ENCODE measurements around the gene PLAC8. TPM values are rescaled to one million over a fixed set of nuclear protein-coding genes. Genes with fewer than 3 reads are reported as not detected.
A peak's percentile ranks its signal among the peaks of the same experiment; 100 is the strongest.

The PLAC8 gene
- polyA plus RNA-seq, 1 donor (not counting 4 experiments of a cell fraction or from before 2014, with no cell fraction given) = 1.5 TPM

GRCh38 chr4:83110970-83111750 is 3.4 kb downstream of the PLAC8 start:
- Histone ChIP-seq H3K79me2 (ENCODE audit: control insufficient read depth, insufficient read depth, low read length) (no peaks in the 10 kb centered on the region), H3K27me3 (ENCODE audit: control insufficient read depth, extremely low read depth, insufficient read depth, low read length) (no peaks in the 10 kb centered on the region), H3K9me1 (ENCODE audit: control insufficient read depth, extremely low read depth, insufficient read depth, low read length) (no peaks in the 10 kb centered on the region), H3K27ac (ENCODE audit: control insufficient read depth, insufficient read depth, low read length) (peak overlapping the region; percentile 84), H4K20me1 (ENCODE audit: control insufficient read depth, extremely low read depth, insufficient read depth, low read length) (no peaks in the 10 kb centered on the region), H3K9ac (ENCODE audit: control insufficient read depth, extremely low read depth, insufficient read depth, low read length) (no peak overlapping the region), H3K4me3 (ENCODE audit: control insufficient read depth in 2 of 3, extremely low read depth in 1 of 3, insufficient read depth in 2 of 3, low read depth in 1 of 3, low read length in 3 of 3) (no peak overlapping the region), H3K9me3 (ENCODE audit: control insufficient read depth, low read depth, low read length) (no peaks in the 10 kb centered on the region), H3K4me1 (ENCODE audit: control insufficient read depth, extremely low read depth, insufficient read depth, low read length) (peaks cover 25% of the 10 kb centered on the region), H3K36me3 (ENCODE audit: control insufficient read depth in 2 of 2, extremely low read depth in 1 of 2, insufficient read depth in 2 of 2, low read length in 2 of 2) (no peaks in the 10 kb centered on the region), H3K4me2 (ENCODE audit: control insufficient read depth, extremely low read depth, insufficient read depth, low read depth, low read length) (peak overlapping the region; percentile 97), H2AFZ (ENCODE audit: control insufficient read depth, low read length) (no peak overlapping the region)
- FAIRE-seq = no peak
- DNase-seq (ENCODE audit: low read depth, low spot score) = no peak
- TF ChIP-seq EZH2 (IDR thresholded peaks at IDR 0.05; ENCODE audit: low read length) (no peak), CTCF (optimal IDR thresholded peaks at IDR 0.05 in 1 of 3, IDR thresholded peaks at IDR 0.05 in 1 of 3, conservative IDR thresholded peaks at IDR 0.05 in 1 of 3; ENCODE audit: extremely low read depth in 1 of 3, insufficient read depth in 2 of 3, low read length in 3 of 3) (no peak)
- dilution Hi-C loops (cut with MboI; ENCODE audit: extremely low pct_ligation_motif_present, low sequenced_read_pairs) = no loop called here

DNA sequence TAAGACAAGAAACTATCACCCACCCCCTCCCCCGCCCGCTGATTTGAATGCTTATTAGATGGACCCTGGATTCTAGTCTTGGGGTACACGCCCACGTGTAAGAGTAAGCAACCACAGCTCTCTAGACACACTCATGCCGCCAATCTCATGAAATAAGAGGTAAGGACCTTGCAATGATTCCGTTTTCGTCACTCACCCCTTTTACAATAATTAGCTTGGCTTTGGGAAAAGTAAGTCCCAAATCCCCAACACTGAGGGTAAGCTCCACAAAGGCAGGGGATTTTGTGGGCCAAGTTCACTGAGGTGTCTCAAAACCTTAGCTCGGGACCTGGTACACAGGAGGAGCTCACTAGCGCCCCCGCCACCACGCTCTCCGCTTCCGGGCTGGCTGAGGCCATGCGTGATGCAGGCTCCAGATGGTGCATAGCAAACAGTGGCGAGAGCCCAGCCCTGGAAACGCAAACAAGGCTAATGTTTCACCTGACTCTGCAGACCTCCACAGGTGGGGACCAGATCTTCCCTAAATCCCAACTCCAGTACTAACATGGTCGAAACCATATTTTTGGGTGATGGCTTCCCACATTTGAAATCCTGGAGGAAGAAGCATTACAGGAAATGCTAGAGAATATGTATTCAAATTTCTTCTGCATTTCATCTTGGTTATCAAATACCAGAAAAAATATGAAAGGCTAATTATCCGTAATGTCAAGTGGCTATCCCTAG is 4.1 kb downstream of the PLAC8 start:
- TF ChIP-seq CTCF (optimal IDR thresholded peaks at IDR 0.05 in 1 of 3, IDR thresholded peaks at IDR 0.05 in 1 of 3, conservative IDR thresholded peaks at IDR 0.05 in 1 of 3; ENCODE audit: extremely low read depth in 1 of 3, insufficient read depth in 2 of 3, low read length in 3 of 3) (peak; percentile 90 to 91 (median 90)), EZH2 (IDR thresholded peaks at IDR 0.05; ENCODE audit: low read length) (no peak)
- Histone ChIP-seq H3K9me1 (ENCODE audit: control insufficient read depth, extremely low read depth, insufficient read depth, low read length) (no peaks in the 10 kb centered on the region), H3K27ac (ENCODE audit: control insufficient read depth, insufficient read depth, low read length) (peak overlapping the region; percentile 84), H4K20me1 (ENCODE audit: control insufficient read depth, extremely low read depth, insufficient read depth, low read length) (no peaks in the 10 kb centered on the region), H3K79me2 (ENCODE audit: control insufficient read depth, insufficient read depth, low read length) (no peaks in the 10 kb centered on the region), H2AFZ (ENCODE audit: control insufficient read depth, low read length) (peak overlapping the region; percentile 99), H3K9me3 (ENCODE audit: control insufficient read depth, low read depth, low read length) (no peaks in the 10 kb centered on the region), H3K36me3 (ENCODE audit: control insufficient read depth in 2 of 2, extremely low read depth in 1 of 2, insufficient read depth in 2 of 2, low read length in 2 of 2) (no peaks in the 10 kb centered on the region), H3K4me3 (ENCODE audit: control insufficient read depth in 2 of 3, extremely low read depth in 1 of 3, insufficient read depth in 2 of 3, low read depth in 1 of 3, low read length in 3 of 3) (peak overlapping the region; percentile 40 to 79 (median 70)), H3K4me2 (ENCODE audit: control insufficient read depth, extremely low read depth, insufficient read depth, low read depth, low read length) (peak overlapping the region; percentile 97), H3K4me1 (ENCODE audit: control insufficient read depth, extremely low read depth, insufficient read depth, low read length) (peaks cover 21% of the 10 kb centered on the region), H3K27me3 (ENCODE audit: control insufficient read depth, extremely low read depth, insufficient read depth, low read length) (no peaks in the 10 kb centered on the region), H3K9ac (ENCODE audit: control insufficient read depth, extremely low read depth, insufficient read depth, low read length) (peak overlapping the region; percentile 80)
- no peak for DNase-seq (ENCODE audit: low read depth, low spot score)
- dilution Hi-C loops (cut with MboI; ENCODE audit: extremely low pct_ligation_motif_present, low sequenced_read_pairs) = no loop called here
- peak; percentile 78 for FAIRE-seq

Data from keratinocyte (primary cell).